Smooth muscle cell (in vitro differentiated cells): Measurements from ENCODE around the gene KCTD19. TPM values are rescaled to one million over a fixed set of nuclear protein-coding genes. Genes with fewer than 3 reads are reported as not detected.

Experiments
- DNase-seq: peaks from one replicate; lab custom pipeline; 2025; ENCODE audit not compliant: unreplicated experiment; lab: John Stamatoyannopoulos, UW
- H2AFZ ChIP-seq: fragments of 200-600 bp; sonication (generic); 2 replicates; pipeline ENCODE4 v1.6.0; 2016; ENCODE audit warnings: antibody characterized with exemption, low read depth, mild to moderate bottlenecking
- H3F3A ChIP-seq: fragments of 200-600 bp; sonication (generic); 2 replicates; pipeline ENCODE4 v1.6.0; 2017; ENCODE audit warnings: antibody characterized with exemption, low read depth
- H3K27ac ChIP-seq: fragments of 200-600 bp; sonication (generic); 2 replicates; pipeline ENCODE4 v1.5.1; 2016; ENCODE audit warnings: low read depth, mild to moderate bottlenecking
- H3K27me3 ChIP-seq: fragments of 200-600 bp; sonication (generic); 2 replicates; pipeline ENCODE4 v1.6.1; 2016; ENCODE audit warnings: low read depth, mild to moderate bottlenecking
- H3K36me3 ChIP-seq: fragments of 200-600 bp; sonication (generic); 2 replicates; pipeline ENCODE4 v1.5.1; 2016; ENCODE audit warnings: low read depth
- H3K4me1 ChIP-seq: fragments of 200-600 bp; sonication (generic); 2 replicates; pipeline ENCODE4 v1.5.1; 2016; ENCODE audit warnings: low read depth
- H3K4me2 ChIP-seq: fragments of 200-600 bp; sonication (generic); 2 replicates; pipeline ENCODE4 v1.6.0; 2016; ENCODE audit warnings: mild to moderate bottlenecking
- H3K4me3 ChIP-seq: fragments of 200-600 bp; sonication (generic); 2 replicates; pipeline ENCODE4 v1.5.1; 2016; ENCODE audit warnings: mild to moderate bottlenecking
- H3K79me2 ChIP-seq: fragments of 200-600 bp; sonication (generic); 2 replicates; pipeline ENCODE4 v1.6.0; 2016; ENCODE audit warnings: low read depth, mild to moderate bottlenecking
- H3K9ac ChIP-seq: fragments of 200-600 bp; sonication (generic); 2 replicates; pipeline ENCODE4 v1.6.0; 2016; ENCODE audit warnings: low read depth
- H3K9me3 ChIP-seq: fragments of 200-600 bp; sonication (generic); replicated peaks from 2 replicates; pipeline ENCODE4 v1.5.1; 2016; ENCODE audit warnings: low read depth
- H4K20me1 ChIP-seq: fragments of 200-600 bp; sonication (generic); 2 replicates; pipeline ENCODE4 v1.6.0; 2016; ENCODE audit warnings: low read depth
- CTCF ChIP-seq: fragments of 200-600 bp; sonication (generic); IDR thresholded peaks from 2 replicates; pipeline ENCODE4 v1.5.1; 2017; ENCODE audit warnings: borderline replicate concordance, mild to moderate bottlenecking, antibody characterized with exemption; ENCODE audit not compliant: insufficient read depth, poor library complexity, severe bottlenecking
- WGBS: methylation state at CpG from one replicate; pipeline ENCODE4 v1.1.7; 2016; ENCODE audit warnings: low lambda C conversion rate; 5-methylcytosine and 5-hydroxymethylcytosine counted together
- polyA plus RNA-seq: library from polyadenylated mRNA; unstranded; fragments of >200 nt; fragmentation: Nextera tagmentation; extraction: Ambion mirVana; gene quantifications from 2 replicates; pipeline ENCODE4 v1.2.1, GENCODE V29; 2016
- total RNA-seq: library from RNA; depleted of rRNA; stranded (reverse); fragments of >200 nt; gene quantifications from 2 replicates; pipeline ENCODE4 v1.2.3, GENCODE V29; 2014

KCTD19 gene
- total and polyA plus RNA-seq, 2 experiments from 2014 or later = 0.04 to 0.49 TPM

DNA sequence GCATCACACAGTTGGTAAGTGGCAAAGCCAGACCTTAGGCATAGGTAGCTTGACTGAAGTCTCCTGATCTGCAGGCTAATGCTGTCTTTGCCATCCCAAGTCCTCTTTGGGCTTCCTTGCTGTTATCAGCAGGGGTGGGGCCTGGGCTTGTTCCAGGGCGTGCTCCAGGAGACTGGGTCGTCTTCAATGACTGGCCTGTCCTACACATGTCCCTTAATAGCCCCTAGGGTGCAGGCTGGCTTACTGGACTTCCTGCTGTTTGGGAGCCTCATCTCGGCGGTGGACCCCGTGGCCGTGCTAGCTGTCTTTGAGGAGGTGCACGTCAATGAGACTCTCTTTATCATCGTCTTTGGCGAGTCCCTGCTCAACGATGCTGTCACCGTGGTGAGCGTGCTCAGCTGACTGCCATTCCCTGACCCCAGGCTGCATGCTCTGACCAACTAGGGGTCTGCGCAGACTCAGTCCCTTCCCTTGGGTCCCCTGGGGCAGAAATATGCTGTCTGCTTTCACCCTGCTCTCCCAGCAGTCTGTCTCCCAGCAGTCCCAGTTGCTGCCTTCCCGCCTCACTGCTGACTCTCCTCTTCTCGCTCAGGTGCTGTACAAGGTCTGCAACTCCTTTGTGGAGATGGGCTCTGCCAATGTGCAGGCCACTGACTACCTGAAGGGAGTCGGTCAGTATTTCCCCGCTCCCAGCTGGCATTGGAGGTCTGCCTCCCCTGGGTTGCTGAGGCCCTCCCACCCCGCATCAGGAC lies 71.6 kb downstream of the KCTD19 start:
- Histone ChIP-seq H3K79me2 (no peaks in the 10 kb centered on the region), H3K4me2 (no peak overlapping the region), H3K9me3 (no peaks in the 10 kb centered on the region), H3K27ac (no peak overlapping the region), H3K36me3 (no peaks in the 10 kb centered on the region), H3K4me1 (no peaks in the 10 kb centered on the region), H3K4me3 (no peak overlapping the region), H3K9ac (no peak overlapping the region), H3F3A (no peaks in the 10 kb centered on the region), H4K20me1 (no peaks in the 10 kb centered on the region), H3K27me3 (no peaks in the 10 kb centered on the region), H2AFZ (no peak overlapping the region)
- TF ChIP-seq CTCF = no peak
- no peak for DNase-seq
- WGBS = 94% methylated on average over 18 of the region's 18 CpGs

- Histone ChIP-seq H3K9me3 (no peaks in the 10 kb centered on the region), H3K4me2 (no peak overlapping the region), H4K20me1 (no peaks in the 10 kb centered on the region), H3K9ac (no peak overlapping the region), H3F3A (peaks cover under 1% of the 10 kb centered on the region), H3K27me3 (no peaks in the 10 kb centered on the region), H3K4me3 (no peak overlapping the region), H3K4me1 (peaks cover 11% of the 10 kb centered on the region), H3K79me2 (no peaks in the 10 kb centered on the region), H3K27ac (no peak overlapping the region), H2AFZ (no peak overlapping the region), H3K36me3 (no peaks in the 10 kb centered on the region)
- WGBS = 95% methylated on average over 4 of the region's 4 CpGs
- no peak for TF ChIP-seq CTCF
- DNase-seq = no peak
Measured at GRCh38 chr16:67252609-67253497, 73.7 kb downstream of the KCTD19 start.

GRCh38 chr16:67250045-67250327 lies 76.6 kb downstream of the KCTD19 start:
- 76% methylated on average over 4 of the region's 4 CpGs for WGBS
- no peak overlapping the region for H3K4me3 ChIP-seq
- H3K79me2 ChIP-seq = no peaks in the 10 kb centered on the region
- H3K9me3 ChIP-seq = no peaks in the 10 kb centered on the region
- no peak overlapping the region for H2AFZ ChIP-seq
- peaks cover 20% of the 10 kb centered on the region for H3F3A ChIP-seq
- H3K27me3 ChIP-seq = no peaks in the 10 kb centered on the region
- peaks cover 24% of the 10 kb centered on the region for H3K4me1 ChIP-seq
- peak overlapping the region; percentile 99 for H3K4me2 ChIP-seq
- no peak overlapping the region for H3K27ac ChIP-seq
- no peaks in the 10 kb centered on the region for H3K36me3 ChIP-seq
- H4K20me1 ChIP-seq = no peaks in the 10 kb centered on the region
- H3K9ac ChIP-seq = no peak overlapping the region
- no peak for TF ChIP-seq CTCF
- no peak for DNase-seq
